HG03159 (cell line): ENCODE data around the gene HPGD.
A peak's percentile ranks its signal among the peaks of the same experiment; 100 is the strongest.
"Not testable (repeated sequence)": the region's sequence is repeated elsewhere in the genome, so short reads cannot be mapped to it uniquely, and the experiment has no call there.

Experiments
- ATAC-seq: cut with Tn5 transposase; IDR thresholded peaks from one replicate; pipeline ENCODE4 v1.9.1; 2021; ENCODE audit warnings: mild to moderate bottlenecking, moderate library complexity; ENCODE audit not compliant: unreplicated experiment

HPGD gene

GRCh38 chr4:174528226-174528625 lies 5.9 kb upstream of the HPGD start:
- no peak for ATAC-seq

- no peak for ATAC-seq
Measured at GRCh38 chr4:174526731-174527130, 4.4 kb upstream of the HPGD start.

GRCh38 chr4:174524242-174524641 lies 2.0 kb upstream of the HPGD start:
- no peak for ATAC-seq

- ATAC-seq = no peak
Measured at GRCh38 chr4:174523025-174523693, 871 bp upstream of the HPGD start.

DNA sequence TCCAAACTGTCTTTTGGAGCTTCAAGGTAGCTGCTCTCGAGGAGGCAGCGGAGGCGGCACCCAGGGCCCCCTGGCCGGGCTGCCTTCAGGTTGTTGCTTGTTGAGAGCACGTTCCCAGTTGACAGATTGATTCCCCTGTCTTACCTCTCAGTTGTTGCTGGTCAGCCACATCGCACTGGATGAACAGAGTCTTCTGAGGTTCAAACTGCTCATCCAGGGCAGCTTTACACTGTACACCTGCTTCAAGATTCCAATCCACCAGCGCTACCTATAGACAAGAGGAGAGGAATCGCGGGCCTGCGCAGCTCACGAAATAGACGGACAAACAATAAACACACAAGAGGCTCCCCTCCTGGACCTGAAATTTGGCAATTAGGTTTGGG lies 497 bp downstream of the HPGD start:
- peak; percentile 32 for ATAC-seq

GRCh38 chr4:174520660-174521059 lies 1.6 kb downstream of the HPGD start:
- ATAC-seq = no peak

- ATAC-seq = no peak
Measured at GRCh38 chr4:174517502-174518445, 4.5 kb downstream of the HPGD start.

DNA sequence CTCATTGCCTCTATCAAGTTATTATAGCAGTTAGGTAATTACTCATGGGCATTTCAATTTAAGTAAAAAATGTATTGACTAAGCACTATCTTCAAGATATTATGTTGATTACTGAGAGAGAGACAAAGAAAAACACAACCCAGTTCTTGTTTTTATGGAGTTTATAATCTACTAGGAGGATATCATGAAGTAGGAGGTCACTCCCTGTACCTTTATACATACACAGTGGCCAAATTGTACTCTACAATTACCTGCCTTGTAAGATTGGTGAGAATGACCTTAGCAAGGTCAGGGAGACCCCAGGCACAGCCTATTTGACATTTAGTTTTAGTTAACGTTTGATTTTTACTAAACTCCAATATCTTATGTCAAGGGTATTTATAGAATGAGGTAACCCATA lies 5.5 kb downstream of the HPGD start:
- no peak for ATAC-seq

DNA sequence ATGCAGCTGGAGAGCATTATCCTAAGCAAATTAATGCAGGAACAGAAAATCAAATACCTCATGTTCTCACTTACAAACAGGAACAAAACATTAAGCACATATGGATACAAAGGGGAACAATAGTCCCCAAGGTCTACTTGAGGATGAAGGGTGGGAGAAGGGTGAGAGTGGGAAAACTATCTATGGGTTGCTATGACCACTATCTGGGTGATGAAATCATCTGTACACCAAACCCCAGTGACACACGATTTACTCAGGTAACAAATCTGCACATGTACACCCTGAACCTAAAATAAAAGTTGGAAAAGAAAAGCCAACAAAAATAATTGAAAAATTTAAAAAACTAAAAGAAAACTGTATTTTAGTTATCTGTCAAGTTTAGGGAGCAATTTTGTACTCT lies 5.9 kb downstream of the HPGD start:
- ATAC-seq = no peak

DNA sequence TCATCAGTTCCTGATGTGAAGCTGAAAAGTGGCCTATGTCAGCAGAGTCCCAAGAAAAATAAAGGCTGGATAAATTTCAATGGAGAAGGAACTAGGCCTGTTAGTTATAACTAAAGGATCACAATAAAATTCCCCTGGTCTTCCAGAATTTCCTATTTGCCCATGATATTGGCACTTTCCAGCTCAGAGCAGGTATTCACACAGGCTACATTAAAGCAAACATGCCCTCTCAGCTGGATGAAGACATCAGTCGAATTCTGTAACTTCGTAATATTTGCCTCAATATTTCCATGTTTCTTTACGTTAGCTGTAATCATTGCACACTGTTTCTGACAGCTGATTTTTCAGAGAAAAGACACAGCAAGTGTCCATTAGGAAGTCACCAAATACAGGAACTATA lies 9.5 kb downstream of the HPGD start:
- ATAC-seq = no peak

DNA sequence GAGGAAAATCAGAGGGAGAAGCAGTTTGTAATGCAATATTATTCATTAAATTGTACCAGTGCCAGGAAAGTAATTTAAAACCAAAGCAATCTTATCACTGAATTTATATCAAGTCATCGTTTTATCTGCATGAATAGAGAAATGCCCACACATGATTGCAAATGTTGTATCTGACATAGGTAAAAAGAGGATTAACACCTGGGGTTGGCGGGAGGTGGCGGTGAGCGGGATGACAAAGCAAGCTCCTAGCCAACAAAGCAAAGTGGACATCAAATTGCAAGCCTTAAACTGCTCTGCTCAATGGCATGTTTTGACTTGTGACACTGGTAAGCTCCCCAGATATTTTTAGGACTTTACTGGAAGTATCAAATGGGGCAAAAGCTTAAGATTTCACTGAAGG lies 16.4 kb downstream of the HPGD start:
- no peak for ATAC-seq

DNA sequence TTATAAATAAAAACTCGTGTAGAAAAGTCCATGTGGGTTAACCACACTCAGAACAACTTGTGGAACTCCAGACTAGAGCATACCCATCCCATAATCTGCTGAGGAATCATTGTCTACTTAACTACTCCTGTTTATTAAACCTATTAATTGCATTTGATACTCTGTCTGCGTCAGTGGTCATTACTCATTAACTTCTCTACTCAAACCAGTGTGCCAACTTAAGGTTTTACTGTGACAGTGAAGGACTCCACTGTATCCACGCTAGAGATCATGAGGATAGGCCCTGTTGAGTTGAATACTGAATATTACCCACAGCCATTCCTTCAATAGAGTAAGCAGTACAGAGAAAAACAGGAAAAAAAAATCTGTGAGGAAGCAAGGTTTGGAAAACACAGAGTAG lies 17.3 kb downstream of the HPGD start:
- ATAC-seq = no peak

- no peak for ATAC-seq
Measured at GRCh38 chr4:174503079-174503715, 19.1 kb downstream of the HPGD start.

DNA sequence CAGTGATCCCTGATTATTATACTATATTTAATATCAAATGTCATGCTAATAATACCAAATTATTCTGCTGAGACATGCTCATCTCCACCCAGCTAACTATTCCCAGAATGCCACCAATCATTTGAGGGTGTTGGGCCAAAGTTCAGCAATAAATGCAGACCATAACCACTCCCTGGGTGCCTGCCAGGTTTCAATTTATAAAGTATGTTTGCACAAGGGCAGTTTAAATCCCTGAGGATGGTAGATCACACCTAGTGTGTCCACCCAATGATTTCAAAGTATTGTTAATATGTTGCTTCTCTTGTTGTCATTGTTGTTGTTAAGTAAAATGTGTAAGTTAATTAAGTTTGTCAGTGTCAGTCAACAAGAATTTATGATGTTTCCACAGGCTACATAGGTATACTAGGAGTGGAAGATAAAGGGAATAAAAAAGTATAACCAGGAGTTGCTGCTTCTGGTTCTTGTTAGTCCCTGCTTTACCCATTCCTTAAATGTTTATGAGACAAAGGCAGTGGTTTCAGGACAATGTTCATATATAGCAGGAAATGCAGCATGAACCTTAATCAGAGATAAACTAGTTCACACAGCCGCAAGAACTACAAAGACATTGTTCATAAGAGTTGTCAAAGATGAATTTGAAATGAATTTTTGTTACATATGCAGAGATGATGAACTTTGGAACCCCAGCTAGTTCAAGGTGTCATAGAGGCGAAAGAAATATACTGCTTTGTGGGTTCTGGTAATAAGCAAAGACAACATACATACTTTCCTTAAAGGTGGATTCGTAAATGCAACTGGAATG lies 25.5 kb downstream of the HPGD start:
- ATAC-seq = no peak

- ATAC-seq = no peak
Measured at GRCh38 chr4:174495626-174496025, 26.7 kb downstream of the HPGD start.

DNA sequence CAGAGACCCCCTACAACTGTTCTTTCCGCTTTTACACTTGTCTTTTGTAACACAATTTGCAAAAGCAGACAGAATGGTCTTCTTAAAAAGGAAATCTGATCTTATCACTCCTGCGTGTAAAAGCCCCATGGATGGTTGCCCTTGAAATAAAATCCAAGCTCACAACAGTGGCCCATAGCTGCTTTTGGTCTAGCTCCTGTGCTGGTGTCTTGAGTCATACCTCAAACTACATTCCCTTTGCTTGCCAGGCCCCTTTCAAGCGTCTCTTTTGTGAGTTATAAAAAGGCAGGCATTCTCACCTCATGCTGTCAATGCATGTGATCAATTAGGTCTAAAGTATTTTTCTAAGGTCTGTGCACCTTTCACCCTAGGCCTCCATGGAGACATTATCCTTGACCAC lies 27.6 kb downstream of the HPGD start:
- ATAC-seq = no peak

GRCh38 chr4:174494146-174494545 lies 28.1 kb downstream of the HPGD start:
- no peak for ATAC-seq

GRCh38 chr4:174490451-174490961 lies 31.8 kb downstream of the HPGD start:
- no peak for ATAC-seq

- not testable (repeated sequence) for ATAC-seq
Measured at GRCh38 chr4:174488368-174488767, 33.9 kb downstream of the HPGD start.

DNA sequence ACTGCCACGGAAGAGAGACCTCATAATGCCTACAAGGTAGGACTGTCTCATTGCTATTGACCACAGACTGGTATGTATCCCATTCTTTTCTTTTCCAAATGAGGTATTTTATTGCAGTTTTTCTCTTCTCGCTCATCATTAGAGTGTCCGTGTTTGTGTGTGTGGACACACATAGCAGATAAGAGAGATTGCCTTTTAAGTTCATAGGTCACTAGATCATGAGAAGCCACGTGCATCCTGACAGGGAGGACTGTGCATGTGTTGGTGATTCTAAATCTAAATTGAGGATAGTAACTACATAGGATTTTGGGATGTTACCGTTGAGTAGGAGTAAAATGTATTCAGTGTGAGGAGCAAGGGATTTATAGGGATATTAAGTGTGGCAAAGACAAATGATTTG lies 37.3 kb downstream of the HPGD start:
- ATAC-seq = no peak

DNA sequence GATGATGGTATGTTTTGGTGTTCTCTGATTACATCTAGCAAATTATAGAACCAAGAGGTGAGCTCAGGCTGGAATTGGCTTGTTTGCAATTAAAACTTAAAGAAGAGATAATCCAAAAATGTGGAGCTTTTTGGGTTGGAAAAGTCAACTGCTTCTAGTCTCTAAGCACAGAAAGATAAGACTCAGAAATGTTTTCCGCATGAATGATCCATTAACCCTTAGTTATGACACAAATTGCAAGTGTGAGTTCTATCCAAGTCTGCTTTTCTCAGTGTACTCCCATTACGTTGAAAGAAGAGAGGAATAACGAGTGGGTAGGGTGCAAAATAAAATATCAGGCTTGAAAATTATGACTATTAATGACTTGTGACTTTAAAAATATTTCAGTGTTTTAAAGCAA lies 38.5 kb downstream of the HPGD start:
- ATAC-seq = no peak
